Cardiac fibroblast (primary cell): ENCODE data around the gene THBS3.
"Not testable (repeated sequence)": the region's sequence is repeated elsewhere in the genome, so short reads cannot be mapped to it uniquely, and the experiment has no call there.

ENCODE experiments used
- DNase-seq, 2 donors: peaks; one replicate each; pipeline versions ENCODE4 v3.0.0 to v3.0.0-alpha.2; 2010; ENCODE audit warnings: low read depth in 2 of 2
- H3K4me3 ChIP-seq, 2 donors: replicated peaks in 1 of 2; 1 replicate in 1 of 2; 2 replicates in 1 of 2; pipeline ENCODE4 v1.5.1; 2011; ENCODE audit warnings: low read depth in 2 of 2, low read length in 2 of 2, mild to moderate bottlenecking in 2 of 2, moderate library complexity in 1 of 2
- TF ChIP-seq, protein P1 (sequence below): IDR thresholded peaks from one replicate; pipeline ENCODE4 v1.5.1; 2011; ENCODE audit warnings: low read depth, mild to moderate bottlenecking, low read length, inconsistent platforms

The THBS3 gene

DNA sequence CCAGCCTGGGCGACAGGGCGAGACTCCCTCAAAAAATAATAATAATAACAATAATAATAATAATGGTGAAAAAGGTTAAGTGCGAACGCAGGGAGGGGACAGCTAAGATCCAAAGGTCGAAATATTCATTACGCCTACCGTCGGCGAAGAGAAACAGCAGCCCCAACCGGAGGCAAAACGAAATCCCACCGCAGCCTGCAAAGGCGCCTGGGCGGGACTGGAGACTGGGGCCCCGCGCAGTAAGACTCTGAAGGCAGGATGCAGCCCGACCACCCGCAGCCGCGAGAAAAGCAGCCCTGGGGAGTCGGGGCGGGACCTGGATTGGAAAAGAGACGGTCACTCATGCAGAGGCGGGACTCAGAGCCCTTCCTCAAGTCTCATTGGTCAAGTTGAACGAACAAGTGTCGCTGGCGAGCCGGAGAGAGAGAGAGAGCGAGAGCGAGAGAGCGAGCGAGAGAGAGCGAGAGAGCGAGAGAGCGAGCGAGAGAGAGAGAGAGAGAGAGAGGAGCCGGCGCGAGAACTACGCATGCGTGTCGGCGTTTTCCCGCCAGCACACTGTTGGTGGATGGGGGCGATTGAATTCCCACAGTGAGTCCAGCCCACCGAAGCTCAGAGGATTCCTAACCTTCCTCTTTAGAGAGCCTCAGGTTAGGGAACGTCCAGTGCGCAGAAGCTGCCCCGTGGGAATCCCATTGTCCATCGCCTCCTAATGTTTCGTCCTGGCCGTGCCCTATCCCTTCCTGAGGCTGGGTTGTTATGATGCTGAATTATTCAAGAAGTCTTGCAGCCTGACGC is 36.9 kb upstream of the THBS3 start:
- H3K4me3 ChIP-seq, result peak overlapping the region; percentile 65 to 71
- DNase-seq, result peak; percentile 100
- TF ChIP-seq, protein P1, sequence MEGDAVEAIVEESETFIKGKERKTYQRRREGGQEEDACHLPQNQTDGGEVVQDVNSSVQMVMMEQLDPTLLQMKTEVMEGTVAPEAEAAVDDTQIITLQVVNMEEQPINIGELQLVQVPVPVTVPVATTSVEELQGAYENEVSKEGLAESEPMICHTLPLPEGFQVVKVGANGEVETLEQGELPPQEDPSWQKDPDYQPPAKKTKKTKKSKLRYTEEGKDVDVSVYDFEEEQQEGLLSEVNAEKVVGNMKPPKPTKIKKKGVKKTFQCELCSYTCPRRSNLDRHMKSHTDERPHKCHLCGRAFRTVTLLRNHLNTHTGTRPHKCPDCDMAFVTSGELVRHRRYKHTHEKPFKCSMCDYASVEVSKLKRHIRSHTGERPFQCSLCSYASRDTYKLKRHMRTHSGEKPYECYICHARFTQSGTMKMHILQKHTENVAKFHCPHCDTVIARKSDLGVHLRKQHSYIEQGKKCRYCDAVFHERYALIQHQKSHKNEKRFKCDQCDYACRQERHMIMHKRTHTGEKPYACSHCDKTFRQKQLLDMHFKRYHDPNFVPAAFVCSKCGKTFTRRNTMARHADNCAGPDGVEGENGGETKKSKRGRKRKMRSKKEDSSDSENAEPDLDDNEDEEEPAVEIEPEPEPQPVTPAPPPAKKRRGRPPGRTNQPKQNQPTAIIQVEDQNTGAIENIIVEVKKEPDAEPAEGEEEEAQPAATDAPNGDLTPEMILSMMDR, result peak; percentile 18

DNA sequence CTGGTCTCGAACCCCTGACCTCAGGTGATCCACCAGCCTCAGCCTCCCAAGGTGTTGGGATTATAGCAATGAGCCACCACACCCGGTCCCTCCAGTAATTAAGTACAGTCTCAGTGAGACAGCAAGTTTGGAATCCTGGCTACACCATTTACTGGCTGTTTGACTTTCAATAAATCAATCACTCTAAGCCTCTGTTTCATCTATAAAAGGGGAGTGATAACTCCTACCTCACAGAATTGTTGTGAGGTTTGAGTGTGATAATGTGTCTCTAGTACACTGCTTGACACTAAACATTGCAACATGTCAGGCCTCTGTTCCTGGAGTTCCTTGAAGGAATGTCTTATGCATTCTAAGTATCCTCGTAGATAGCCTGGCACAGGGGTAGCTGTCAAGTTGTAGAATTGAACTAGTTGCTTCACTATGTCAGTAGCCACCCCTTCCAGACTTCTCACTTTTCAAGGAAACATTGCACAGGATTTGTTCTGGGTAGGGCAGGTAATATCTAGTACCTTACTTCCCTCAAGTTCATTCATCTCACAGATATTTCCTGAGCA is 35.2 kb upstream of the THBS3 start:
- H3K4me3 ChIP-seq, result peak overlapping the region in 1 of 2 donors; percentile 71
- TF ChIP-seq, protein P1, result no peak
- peak in 1 of 2 donors; percentile 37 for DNase-seq

- no peak for DNase-seq
- H3K4me3 ChIP-seq, result no peak overlapping the region
- TF ChIP-seq, protein P1, result no peak
Observed at GRCh38 chr1:155241841-155242264, 34.2 kb upstream of the THBS3 start.

- TF ChIP-seq, protein P1, result no peak
- DNase-seq, result peak; percentile 84 to 86
- H3K4me3 ChIP-seq, result peak overlapping the region; percentile 43 to 57
Observed at GRCh38 chr1:155241069-155241679, 33.5 kb upstream of the THBS3 start.

DNA sequence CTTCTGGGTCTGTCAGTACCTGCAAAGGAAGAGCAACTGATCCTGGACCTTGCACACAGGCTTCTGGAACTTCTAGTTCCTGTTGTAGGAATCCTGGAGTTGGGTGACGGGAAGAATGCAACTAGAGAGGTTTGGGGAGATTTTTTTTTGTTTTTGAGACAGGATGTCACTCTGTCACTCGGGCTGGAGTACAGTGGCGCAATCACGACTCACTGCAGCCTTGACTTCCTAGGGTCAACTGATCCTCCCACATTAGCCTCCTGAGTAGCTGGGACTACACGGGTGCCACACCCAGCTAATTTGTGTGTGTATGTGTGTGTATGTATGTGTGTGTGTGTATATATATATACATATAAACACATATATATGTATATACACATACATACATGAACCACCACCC is 28.8 kb upstream of the THBS3 start:
- H3K4me3 ChIP-seq, result no peak overlapping the region
- TF ChIP-seq, protein P1, result no peak
- no peak for DNase-seq

GRCh38 chr1:155235375-155235774 is 27.7 kb upstream of the THBS3 start:
- not testable (repeated sequence) for H3K4me3 ChIP-seq, DNase-seq

DNA sequence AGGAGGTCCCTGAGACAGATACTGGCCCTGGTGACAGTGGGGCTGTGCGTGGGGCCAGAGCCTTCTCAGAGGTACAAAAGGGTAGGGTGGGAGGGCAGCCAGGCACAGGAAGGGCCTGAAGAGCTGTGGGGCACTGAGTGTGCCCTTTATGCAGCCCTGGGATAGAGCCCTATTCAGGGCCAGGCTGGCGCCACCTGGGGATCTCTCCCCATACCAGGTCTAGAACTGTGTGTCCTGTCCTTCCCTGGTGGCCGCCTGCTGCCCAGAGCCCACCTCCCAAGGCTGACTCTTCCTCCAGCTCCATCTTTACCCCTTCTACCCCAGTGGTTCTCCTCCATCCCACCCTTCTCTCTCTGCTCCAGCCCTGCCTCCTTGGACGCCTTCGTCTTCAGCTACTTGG is 25.8 kb upstream of the THBS3 start:
- not testable (repeated sequence) for H3K4me3 ChIP-seq, DNase-seq

GRCh38 chr1:155232001-155232978 is 24.6 kb upstream of the THBS3 start:
- DNase-seq, result peak; percentile 30 to 82
- not testable (repeated sequence) for H3K4me3 ChIP-seq

GRCh38 chr1:155231302-155231701 is 23.6 kb upstream of the THBS3 start:
- DNase-seq, H3K4me3 ChIP-seq: not testable (repeated sequence)
